ENCODE results near the gene KDM6B.
A peak's percentile ranks its signal among the peaks of the same experiment; 100 is the strongest.
"Not testable (repeated sequence)": the region's sequence is repeated elsewhere in the genome, so short reads cannot be mapped to it uniquely, and the experiment has no call there.

KDM6B gene

GRCh38 chr17:7854851-7855659, 21.0 kb downstream of the KDM6B start, which contains the start of gene TMEM88:
Gene TMEM88 (plus strand): TSS chr17:7855066. CDS start chr17:7855075, 9 bp downstream.
- peak; percentile 48 for DNase-seq

- DNase-seq = peak; percentile 40
These were observed 21.6 kb downstream of the KDM6B start for GRCh38 chr17:7855660-7856010.

DNA sequence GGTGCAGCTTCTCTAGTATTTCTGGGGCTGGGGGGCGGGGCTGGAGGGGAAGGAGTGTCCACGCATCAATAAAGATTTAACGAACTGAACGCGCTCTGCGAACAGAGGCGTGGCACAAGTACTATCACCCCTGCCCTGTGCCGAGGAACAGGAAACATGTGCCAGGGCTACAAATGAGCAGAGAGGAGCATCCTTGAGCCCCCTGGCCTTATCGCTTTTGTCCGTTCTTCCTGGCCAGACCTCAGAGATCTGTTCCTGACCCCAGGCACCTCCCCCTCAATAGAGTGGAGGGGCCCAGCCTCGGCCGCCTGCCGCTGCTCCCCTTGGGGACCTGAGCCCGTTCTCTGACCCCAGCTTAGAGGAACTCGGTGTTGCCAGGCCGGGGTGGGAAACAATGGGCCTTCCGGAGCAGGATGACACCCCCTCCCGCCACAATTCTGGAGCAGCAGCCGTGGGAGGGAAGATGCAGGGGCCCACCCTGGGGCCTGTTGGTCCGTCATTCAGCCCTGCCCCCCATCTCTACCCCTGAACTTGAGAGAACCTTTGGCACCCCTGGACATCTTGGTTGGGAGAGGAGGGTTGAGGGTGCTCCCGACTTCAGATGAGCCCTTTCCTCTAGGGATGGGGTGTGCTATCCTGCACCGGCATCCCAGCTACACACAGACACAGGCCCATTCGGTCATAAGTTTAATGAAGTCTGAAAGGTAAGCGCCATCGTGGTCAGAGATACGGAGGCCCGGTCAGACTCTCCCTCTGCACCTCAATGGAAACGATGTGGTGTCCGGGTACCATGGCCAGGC, 22.2 kb downstream of the KDM6B start:
- DNase-seq = peak; percentile 45

DNA sequence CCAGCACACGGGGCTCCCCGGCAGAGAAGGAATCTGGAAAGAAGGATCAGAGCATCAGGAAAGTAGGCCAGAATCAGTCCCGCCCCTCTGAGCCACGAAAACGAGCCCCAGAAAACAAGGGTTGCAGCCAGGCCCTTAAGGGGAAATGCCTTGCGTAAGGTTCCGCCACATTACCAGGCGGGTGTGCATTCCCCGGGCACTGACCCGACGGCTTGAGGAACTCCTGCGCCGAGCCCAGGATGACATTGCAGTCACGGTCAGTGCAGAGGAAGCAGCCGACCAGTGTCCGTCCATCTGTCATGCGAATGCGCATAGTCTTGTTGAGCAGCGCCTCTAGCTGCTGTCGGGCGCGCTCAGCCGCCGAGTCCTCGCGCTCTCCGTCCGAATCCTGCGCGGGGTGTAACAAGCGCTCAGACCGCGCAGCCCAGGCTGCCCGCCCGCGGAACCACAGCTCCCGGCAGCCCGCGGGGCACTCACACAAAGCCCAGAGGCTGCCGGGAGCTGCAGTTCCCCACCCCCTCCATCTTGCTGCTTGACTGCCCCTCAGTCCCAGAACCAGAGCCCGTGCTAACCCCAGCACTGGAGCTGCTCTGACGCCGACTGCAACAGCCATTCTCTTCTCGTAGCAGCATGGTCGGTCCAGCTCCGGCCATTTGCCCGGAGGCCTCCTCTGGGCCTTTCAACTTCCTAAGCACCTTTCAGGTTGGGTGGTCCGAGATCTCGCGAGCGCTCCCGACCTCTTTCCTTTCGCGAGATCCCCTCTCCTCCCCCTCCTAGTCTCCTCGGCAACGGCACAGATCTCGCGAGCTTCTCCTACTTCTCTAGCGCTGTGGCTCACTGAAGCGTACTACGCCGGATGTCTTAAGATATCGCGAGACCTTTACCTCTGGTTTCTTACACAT, 23.0 kb downstream of the KDM6B start, which contains the start of gene NAA38:
TSS of gene NAA38 (minus strand) at position 749 of the 902 bp plus-strand sequence. CDS start at position 653, 96 bp downstream.
- DNase-seq = peak; percentile 91

DNA sequence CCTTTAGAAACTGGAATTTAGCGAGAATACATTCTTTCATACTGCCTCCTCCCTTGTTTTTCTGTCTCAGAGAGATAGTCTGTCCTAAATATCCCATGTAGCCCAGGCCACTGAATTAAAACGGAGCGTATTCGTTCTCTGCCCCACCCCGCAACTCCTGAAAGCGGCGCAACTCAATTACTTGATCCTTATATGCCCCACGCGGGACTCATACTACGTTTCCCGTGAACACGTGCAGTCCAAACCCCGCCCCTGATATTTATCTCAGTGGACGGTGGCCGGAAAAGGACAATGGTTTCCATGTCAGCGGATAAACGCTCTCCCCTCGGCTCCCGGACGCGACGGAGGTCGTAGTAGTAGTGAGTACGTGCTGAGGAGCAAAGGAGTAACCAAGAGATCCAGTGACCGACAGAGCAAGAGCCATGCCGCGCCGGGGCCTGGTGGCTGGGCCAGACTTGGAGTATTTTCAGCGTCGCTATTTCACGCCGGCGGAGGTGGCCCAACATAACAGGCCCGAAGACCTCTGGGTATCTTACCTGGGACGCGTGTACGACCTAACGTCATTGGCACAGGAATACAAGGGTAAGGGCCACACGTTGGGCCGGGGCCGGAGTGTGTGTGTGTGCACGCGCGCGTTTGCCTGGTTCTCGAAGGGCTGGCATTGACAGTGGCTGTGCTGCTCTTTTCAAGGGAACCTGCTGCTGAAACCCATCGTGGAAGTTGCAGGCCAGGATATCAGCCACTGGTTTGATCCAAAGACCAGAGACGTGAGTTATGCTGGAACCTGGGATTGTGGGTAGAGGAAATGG, 23.9 kb downstream of the KDM6B start, which contains the start of gene CYB5D1:
TSS of gene CYB5D1 (plus strand) at position 291 of the 809 bp plus-strand sequence. CDS start at position 423, 132 bp downstream.
- DNase-seq = peak; percentile 83

DNA sequence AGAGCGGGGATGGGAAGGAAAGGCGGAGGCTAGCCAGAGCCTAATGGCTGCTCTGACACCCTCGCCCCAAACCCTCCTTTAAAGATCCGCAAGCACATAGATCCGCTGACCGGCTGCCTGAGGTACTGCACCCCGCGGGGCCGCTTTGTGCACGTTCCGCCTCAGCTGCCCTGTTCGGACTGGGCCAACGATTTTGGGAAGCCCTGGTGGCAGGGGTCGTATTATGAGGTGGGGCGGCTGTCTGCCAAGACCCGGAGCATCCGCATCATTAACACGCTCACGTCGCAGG, 24.4 kb downstream of the KDM6B start:
- peak; percentile 50 for DNase-seq

DNA sequence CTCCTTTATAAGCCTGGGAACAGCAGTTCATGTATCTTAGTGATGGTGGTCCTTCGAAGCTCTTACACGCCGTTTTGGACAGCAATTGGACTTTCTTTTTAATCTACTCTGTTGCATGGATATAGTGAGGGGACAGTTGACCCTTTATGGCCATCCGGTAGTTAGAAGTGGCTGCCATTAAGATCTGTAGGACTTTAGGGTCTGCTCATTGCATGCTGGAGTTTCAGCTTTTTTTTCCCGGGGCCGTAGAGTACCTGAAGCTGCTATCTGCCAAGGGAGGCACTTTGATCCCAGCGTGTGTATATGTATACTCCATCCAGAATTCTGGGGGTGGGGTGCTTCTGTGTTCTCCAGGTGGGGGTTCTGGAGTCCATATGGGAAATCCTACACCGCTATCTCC, 25.0 kb downstream of the KDM6B start:
- DNase-seq = no peak

DNA sequence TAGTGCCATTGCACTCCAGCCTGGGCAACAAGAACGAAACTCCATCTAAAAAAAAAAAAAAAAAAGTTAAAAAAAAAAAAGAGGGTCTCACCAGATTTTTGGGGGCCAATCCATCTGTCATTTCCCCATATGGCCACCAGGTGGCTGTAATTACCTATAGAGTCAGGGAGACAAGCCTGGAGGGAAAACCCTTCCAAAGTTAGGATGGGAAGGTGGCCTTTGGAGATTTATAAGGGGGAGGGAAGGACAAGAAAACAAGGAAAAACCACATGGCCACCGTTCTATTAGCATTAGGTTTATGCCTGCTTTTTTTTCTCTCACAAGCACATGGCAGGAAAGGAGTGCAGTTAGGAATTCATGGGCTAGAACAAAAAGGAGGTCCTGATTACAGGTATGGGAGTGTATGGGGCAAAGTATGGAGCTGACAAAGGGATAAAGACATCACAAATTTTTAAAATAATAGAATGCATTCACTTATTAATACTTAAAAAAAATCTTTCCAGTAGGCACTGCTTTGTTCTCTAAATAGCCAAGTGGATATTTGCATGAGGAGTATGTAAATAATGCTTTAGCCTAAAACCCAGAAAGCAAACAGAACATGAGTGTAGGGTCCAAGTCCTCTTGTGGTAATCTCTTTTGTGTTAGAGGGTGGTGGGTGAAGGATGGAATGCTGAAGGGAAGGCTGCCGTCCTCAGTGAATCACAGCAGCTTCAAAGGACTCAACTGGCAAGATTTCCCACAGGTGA, 28.8 kb downstream of the KDM6B start:
- no peak for DNase-seq

GRCh38 chr17:7864384-7864783, 30.4 kb downstream of the KDM6B start:
- DNase-seq = not testable (repeated sequence)

- DNase-seq = no peak
These were observed 31.1 kb downstream of the KDM6B start for GRCh38 chr17:7864995-7865650.

DNA sequence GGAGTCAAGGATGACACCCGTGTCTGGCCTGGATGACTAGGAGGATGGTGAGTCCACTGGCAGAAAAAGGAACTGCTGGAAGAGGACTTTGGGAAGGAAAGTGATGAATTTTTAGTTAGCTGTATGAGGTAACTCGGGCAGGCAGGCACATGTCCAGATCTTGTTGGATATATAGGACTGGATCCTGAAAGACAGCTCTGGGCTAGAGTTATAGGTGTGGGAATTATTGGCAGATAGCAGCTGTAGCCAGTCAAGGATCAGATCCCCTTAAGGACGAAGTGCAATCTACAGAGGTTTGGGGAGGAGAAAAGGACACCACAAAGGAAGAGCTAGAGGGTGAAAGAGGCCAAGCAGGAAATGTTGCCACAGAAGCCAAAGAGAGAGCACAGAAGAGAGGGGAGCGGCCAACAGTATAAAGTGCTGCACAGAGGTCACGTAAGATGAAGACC, 33.9 kb downstream of the KDM6B start:
- no peak for DNase-seq

DNA sequence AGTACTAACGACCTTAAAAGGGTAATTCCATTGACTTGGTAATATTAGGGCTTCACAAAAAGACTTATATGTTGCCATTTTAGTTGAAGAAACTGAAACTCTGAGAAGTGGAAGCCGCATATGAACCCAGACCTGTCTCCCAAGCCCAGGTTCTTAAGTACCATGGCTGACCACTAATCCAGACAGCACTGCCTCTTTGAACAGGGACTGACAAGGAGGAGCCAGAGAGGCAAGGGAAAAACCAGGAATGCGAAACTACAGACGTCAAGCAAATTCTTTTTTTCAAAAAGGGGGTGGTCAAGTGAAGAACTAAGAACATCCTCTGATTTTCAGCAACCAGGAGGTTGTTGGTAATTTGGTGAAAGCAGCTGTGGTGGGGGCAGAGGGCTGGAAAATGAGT, 39.0 kb downstream of the KDM6B start:
- no peak for DNase-seq

- no peak for DNase-seq
These were observed 41.9 kb downstream of the KDM6B start for GRCh38 chr17:7875804-7876370.

GRCh38 chr17:7878234-7878633, 44.2 kb downstream of the KDM6B start:
- no peak for DNase-seq

DNA sequence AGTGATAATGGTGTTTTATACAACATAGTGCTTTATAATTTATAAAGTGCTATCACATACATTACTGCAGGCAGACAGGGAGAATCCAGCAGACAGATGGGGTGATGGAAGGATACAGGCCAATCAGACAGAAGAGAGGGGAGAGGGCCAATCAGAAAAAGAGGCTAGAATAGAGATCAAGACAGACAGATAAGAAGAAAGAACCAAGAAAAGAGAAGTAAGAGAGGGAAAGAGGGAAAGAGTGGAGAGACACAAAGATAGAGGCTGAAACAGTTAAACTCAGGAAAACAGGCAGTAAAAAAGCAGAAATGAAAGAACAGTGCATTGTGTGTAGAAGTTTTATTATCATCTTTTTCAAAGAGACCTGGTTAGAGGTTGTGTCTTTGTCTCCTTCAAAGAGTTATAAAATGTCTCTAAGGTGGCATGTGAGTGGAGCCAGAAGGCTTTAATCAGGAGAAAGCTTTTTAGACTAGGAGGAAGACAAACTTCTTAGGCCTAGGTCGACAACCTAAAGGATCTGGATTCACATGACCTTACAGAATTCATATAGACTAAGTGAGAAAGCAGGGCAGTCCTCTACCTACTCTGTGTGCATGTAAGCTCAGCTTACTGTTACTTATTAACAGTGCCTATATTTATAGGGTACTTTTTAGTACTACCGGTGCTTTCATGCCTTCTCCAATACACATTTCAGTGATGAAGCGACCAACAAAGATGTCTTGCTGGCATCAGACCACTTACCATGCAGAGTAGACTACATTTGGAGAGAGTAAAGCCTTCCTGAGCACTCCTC, 46.3 kb downstream of the KDM6B start:
- no peak for DNase-seq

GRCh38 chr17:7881276-7882054, 47.4 kb downstream of the KDM6B start:
- no peak for DNase-seq

GRCh38 chr17:7882068-7882467, 48.1 kb downstream of the KDM6B start:
- no peak for DNase-seq

- no peak for DNase-seq
These were observed 48.6 kb downstream of the KDM6B start for GRCh38 chr17:7882629-7883028.
